Measurements from ENCODE around the gene ADAT3.

Gene ADAT3

DNA sequence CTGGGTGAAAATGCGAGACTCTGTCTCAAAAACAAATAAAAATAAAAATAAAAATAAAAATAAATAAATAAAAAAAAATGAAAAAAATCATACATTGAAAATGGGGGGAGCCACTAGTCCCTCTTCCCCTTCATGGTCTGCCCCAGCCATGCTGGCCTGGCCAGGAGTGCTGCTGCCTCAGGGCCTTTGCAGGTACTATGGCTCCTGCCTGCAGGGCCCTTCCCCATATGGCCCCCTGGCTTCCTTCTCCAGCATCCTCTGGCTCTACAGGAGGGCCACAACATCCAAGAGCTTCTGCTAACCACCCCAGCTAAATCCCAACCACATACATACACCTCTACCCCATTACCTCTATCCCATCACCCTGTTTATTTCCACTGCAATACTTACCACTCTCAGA lies 15.3 kb upstream of the ADAT3 start:
- no peak for DNase-seq (ENCODE audit: low read depth)
- TF ChIP-seq, protein P1, sequence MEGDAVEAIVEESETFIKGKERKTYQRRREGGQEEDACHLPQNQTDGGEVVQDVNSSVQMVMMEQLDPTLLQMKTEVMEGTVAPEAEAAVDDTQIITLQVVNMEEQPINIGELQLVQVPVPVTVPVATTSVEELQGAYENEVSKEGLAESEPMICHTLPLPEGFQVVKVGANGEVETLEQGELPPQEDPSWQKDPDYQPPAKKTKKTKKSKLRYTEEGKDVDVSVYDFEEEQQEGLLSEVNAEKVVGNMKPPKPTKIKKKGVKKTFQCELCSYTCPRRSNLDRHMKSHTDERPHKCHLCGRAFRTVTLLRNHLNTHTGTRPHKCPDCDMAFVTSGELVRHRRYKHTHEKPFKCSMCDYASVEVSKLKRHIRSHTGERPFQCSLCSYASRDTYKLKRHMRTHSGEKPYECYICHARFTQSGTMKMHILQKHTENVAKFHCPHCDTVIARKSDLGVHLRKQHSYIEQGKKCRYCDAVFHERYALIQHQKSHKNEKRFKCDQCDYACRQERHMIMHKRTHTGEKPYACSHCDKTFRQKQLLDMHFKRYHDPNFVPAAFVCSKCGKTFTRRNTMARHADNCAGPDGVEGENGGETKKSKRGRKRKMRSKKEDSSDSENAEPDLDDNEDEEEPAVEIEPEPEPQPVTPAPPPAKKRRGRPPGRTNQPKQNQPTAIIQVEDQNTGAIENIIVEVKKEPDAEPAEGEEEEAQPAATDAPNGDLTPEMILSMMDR (conservative IDR thresholded peaks at IDR 0.05; ENCODE audit: low read depth, low read length): no peak
- H3K4me3 ChIP-seq (ENCODE audit: low read length): no peak overlapping the region

DNA sequence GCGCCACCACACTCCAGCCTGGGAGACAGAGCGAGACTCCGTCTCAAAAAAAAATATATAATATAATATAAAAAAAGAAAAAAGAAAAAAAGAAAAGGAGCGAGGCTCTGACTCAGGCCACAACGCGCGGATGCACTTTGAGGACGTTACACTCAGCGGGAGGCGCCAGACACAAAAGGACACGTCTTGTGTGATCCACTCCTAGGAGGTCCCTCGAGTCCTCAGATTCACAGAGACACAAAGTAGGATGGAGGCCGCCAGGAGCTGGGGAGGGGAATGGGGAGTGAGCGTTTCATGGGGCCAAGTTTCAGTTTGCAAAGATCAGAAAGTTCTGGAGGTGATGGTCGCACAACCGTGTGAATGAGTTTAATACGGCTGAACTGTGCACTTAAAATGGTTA lies 11.4 kb upstream of the ADAT3 start:
- H3K4me3 ChIP-seq (ENCODE audit: low read length): no peak overlapping the region
- TF ChIP-seq, protein P1 (conservative IDR thresholded peaks at IDR 0.05; ENCODE audit: low read depth, low read length): no peak
- no peak for DNase-seq (ENCODE audit: low read depth)

DNA sequence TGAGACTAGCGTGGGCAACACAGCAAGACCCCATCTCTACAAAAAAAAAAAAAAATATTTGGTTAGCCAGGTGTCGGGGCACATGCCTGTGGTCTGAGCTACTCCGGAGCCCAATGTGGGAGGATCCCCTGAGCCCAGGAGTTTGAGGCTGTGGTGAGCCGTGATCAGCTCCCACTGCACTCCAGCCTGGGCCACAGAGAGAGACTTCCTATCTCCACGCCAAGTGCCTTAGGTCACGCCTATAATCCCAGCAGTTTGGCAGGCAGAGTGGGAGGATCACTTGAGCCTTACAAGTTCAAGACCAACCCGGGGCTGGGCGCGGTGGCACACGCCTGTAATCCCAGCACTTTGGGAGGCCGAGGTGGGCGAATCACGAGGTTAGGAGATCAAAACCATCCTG lies 8.7 kb upstream of the ADAT3 start:
- DNase-seq (ENCODE audit: low read depth): no peak
- no peak overlapping the region for H3K4me3 ChIP-seq (ENCODE audit: low read length)
- TF ChIP-seq, protein P1 (conservative IDR thresholded peaks at IDR 0.05; ENCODE audit: low read depth, low read length): no peak

DNA sequence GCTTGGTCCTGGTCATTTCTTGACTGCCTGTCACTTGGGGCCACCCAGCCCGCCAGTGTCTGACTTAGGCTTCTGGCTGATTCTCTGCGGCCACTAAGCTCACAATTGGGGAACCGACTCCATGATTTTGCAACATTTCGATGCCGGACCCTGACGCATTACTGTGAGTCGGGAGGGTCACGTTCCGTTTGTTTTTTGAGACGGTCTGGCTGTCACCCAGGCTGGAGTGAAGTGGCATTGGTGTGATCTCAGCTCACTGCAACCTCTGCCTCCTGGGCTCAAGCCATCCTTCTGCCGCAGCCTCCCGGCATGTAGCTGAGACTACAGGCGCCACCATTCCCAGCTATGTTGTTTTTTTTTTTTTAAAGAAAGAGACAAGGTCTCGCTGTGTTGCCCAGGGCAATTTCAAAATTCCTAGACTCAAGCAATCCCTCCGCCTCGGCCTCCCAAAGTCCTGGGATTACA lies 3.2 kb upstream of the ADAT3 start:
- no peak overlapping the region for H3K4me3 ChIP-seq (ENCODE audit: low read length)
- TF ChIP-seq, protein P1 (conservative IDR thresholded peaks at IDR 0.05; ENCODE audit: low read depth, low read length): no peak
- no peak for DNase-seq (ENCODE audit: low read depth)

DNA sequence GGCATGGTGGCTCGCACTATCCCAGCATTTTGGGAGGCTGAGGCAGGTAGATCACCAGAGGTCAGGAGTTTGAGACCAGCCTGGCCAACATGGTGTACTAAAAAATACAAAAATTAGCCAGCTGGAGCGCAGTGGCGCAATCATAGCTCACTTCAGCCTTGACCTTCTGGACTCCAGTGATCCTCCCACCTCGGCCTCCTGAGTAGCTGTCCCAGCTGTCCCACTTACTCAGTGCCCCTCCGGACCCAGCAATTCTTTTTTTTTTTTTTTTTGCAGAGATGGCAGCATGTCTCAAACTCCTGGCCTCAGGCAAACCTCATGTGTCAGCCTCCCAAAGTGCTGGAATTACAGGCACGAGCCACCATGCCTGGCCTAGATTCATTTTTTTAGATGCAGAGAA lies 2.3 kb upstream of the ADAT3 start:
- DNase-seq (ENCODE audit: low read depth): no peak
- H3K4me3 ChIP-seq (ENCODE audit: low read length): no peak overlapping the region

DNA sequence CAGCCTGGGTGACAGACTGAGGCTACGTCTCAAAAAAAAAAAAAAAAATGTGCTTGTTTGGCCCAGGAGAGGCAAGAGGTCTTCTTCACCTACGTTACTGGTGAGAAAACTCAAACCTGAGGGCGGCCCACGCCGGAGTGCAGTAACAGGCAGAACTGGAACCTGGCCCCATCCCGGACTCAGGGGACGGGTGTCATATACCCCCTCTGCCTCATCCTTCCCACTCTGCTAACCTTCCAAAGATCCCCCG lies 414 bp upstream of the ADAT3 start:
- no peak for DNase-seq (ENCODE audit: low read depth)
- TF ChIP-seq, protein P1 (conservative IDR thresholded peaks at IDR 0.05; ENCODE audit: low read depth, low read length): no peak
- no peak overlapping the region for H3K4me3 ChIP-seq (ENCODE audit: low read length)

More for the DNA sequence above, 2.3 kb upstream of the ADAT3 start:
- TF ChIP-seq, protein P1 (conservative IDR thresholded peaks at IDR 0.05; ENCODE audit: low read depth, low read length): no peak

DNA sequence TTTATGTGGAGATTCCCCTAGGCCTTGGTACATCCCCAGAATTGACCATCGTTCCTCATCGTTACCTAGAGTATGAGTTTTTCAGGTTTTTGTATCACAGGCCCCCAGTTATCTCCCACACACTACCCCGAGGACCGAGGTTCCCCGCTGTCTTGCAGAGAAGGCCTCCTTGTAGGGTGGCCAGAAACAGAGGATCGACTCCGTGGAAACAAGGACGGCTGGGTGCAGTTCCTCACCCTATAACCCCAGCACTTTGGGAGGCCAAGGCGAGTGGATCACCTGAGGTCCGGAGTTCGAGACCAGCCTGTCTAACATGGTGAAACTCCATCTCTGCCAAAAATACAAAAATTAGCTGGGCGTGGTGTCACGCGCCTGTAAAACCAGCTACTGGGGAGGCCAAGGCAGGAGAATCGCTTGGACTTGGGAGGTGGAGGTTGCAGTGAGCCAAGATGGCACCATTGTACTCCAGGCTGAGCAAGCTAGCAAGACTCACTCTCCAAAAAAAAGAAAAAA lies 720 bp downstream of the ADAT3 start:
- TF ChIP-seq, protein P1 (conservative IDR thresholded peaks at IDR 0.05; ENCODE audit: low read depth, low read length): no peak
- H3K4me3 ChIP-seq (ENCODE audit: low read length): peak overlapping the region; percentile 47
- DNase-seq (ENCODE audit: low read depth): no peak

Measured in retinal pigment epithelial cell (primary cell).